Fibroblast of skin of back (primary cell): ENCODE data around the gene SSC4D. TPM values are rescaled to one million over a fixed set of nuclear protein-coding genes. Genes with fewer than 3 reads are reported as not detected.
"Not testable (repeated sequence)": the region's sequence is repeated elsewhere in the genome, so short reads cannot be mapped to it uniquely, and the experiment has no call there.

Experiments used
- DNase-seq: peaks from one replicate; pipeline ENCODE4 v3.0.0-alpha.2; 2013
- polyA plus RNA-seq, 2 experiments: library from polyadenylated mRNA; unstranded; fragments of 120-200 nt; gene quantifications; one replicate each; pipeline ENCODE4 v1.2.1, GENCODE V29; 2013; ENCODE audit not compliant: insufficient read length in 2 of 2

The SSC4D gene
- 0.45 TPM for polyA plus RNA-seq (2013, experiment 1 of 2; ENCODE audit: insufficient read length)
- polyA plus RNA-seq (2013, experiment 2 of 2; ENCODE audit: insufficient read length): 0.55 TPM

DNA sequence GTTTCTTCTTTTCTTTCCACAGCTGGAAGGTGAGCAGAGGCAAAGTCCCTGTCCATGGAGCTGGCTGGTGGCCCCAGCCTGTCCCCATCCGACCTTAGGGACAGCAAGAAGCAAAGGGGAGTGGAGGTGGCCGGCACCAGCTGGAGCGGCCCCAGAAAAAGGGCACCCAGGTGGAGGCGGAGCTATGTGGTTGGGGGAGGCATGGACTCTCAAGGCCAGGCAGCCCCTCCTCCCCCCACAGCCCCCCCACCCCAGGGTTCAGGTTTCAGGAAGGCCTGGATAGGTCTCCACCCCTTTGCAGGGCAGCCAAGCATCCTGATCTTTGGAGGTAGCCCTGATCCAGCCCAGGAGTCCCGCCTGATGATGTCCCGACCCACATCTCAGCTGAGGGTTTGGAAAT lies at the start of gene SSC4D:
Gene SSC4D, minus strand, starts transcription at position 161 of the 400 bp plus-strand sequence. CDS start 5,258 bp downstream, outside the sequence.
- DNase-seq: no peak

DNA sequence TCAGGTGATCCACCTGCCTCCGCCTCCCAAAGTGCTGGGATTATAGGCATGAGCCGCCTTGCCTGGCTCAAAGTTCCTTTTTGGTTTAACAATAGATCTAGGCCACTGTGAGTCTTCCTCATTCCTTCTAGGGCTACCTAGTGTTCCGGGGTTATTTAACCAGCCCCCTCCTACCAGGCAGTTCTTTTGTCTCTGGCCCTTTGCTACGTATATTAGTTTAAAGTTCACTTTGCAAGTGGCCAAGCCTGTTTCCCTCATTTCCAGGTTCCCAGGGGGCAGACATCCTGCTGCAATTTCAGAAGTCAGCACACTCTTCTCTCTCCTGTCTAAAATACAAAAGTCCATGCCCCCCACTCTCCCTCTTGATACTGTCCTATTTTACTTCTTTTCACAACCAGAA lies 49.0 kb upstream of the SSC4D start:
- not testable (repeated sequence) for DNase-seq

DNA sequence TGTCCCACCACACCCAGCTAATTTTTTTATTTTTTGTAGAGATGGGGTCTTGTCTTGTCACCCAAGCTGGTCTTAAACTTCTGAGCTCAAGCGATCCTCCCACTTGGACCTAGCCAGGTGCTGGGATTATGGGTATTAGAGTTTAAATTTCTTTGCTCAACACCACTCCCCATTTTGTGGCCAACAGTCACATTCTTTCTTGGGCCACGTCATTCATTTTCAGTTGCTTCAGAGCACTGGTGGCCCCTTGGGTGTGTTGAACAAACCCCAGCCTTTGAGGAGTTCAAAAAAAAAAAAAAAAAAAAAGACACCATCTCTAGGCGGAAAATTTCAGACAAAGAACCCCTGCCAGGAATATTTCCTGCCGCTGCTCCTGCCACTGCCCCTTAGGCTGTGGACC lies 47.5 kb upstream of the SSC4D start:
- not testable (repeated sequence) for DNase-seq

DNA sequence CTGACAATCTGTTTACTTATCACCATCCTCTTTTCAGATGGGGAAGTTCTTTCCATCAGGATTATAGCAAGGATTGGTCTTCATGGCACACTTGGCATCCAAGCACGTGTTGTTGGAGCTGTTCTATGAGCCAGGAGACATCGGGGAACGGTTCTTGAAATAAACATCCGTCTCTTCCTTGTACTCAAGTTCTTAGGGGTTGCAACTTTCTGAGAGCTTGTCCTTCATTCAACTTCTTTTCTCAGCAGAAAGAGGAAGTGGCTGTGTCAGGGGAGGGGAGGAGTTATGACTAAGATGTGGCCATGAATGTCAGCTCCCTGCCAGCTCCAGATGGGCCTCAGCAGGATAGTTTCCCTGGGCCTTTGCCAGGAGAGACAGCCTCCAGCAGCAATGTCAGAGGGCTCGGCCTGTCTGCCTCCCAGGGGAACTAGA lies 36.1 kb upstream of the SSC4D start:
- peak; percentile 30 for DNase-seq

GRCh38 chr7:76443846-76444245 lies 34.3 kb upstream of the SSC4D start:
- not testable (repeated sequence) for DNase-seq

GRCh38 chr7:76442664-76443446 lies 33.4 kb upstream of the SSC4D start:
- not testable (repeated sequence) for DNase-seq

GRCh38 chr7:76441792-76442191 lies 32.3 kb upstream of the SSC4D start:
- DNase-seq: not testable (repeated sequence)

GRCh38 chr7:76440404-76440803 lies 30.9 kb upstream of the SSC4D start:
- not testable (repeated sequence) for DNase-seq

- DNase-seq: not testable (repeated sequence)
Observed at GRCh38 chr7:76439120-76439888, 29.8 kb upstream of the SSC4D start.

DNA sequence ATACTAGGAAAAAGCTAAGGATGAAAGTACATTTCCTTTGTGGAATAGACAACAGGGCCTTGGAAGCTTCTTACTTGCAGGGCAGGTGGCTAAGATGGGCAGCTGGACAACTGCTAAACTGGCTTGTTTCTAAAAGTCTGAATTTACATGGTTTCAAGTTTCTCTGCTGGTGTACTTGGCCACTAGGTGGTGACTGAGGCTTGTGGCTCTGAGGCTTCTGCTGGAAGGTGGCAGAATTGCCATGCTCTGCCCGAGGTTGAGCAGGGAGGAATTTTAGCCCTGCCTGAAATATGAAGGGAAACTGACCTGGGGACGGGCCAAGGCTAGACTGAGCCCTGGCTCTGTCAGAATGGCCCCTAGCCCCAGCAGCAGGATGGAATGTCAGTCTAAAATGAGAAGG lies 28.4 kb upstream of the SSC4D start:
- DNase-seq: peak; percentile 83

DNA sequence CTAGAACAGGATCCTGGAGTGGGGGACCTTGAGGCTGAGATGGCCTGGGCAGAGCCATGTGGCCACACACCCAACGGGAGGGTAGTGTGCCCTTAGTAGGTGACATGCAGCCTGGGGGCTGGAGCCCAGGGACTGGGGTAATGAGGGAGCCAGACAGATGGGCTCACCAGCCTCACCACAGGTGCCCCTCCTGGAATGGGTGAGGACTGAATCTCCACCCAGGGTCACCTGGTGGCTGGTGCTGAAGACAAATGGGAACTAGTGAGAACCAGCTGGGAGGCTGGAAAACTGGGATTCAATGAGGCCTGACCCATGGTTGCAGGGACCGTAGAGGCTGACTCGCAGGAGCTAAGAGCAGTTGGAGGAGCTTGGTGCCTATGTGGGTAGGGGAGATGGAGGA lies 21.3 kb upstream of the SSC4D start:
- no peak for DNase-seq

DNA sequence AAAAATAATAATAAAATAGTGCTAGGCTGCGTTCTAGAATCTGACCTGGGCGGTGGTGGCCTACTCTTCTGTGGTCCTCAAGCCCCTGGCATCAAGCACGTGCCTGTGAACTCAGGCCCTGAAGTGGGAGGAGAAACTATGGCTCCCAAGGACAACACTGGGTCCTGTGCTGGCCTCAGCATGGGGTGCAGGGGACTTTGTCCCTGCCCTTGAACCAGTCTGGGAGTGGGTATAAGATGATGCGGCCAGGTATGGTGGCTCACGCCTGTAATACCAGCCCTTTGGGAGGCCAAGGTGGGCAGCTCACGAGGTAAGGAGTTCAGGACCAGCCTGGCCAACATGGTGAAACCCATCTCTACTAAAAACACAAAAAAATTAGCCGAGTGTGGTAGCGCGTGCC lies 20.7 kb upstream of the SSC4D start:
- no peak for DNase-seq

GRCh38 chr7:76428868-76429805 lies 19.6 kb upstream of the SSC4D start:
- DNase-seq: peak; percentile 40

DNA sequence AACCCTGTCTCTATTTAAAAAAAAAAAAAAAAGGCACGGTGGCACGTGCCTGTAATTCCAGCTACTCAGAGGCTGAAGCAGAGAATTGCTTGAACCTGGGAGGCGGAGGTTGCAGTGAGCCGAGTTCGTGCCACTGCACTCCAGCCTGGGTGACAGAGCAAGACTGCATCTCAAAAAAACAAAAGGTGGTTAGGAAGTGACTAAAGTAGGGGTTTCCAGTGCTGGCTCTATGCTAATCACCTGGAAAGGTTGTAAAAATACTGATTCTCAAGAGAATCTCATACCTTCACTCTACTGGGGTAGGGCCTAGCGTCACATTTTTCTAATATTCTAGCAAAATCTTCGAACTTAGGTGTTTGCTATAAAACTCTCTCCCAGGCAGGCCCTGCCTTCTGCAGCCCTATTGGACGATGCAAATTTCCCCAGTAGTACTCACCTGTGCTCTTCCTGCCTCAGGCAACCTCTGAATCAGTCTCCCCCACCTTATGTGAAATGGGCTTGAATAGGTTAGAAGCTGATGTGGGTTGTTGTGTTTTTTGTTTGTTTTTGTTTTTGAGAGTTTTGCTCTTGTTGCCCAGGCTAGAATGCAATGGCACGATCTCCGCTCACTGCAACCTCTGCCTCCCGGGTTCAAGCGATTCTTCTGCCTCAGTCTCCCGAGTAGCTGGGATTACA lies 18.8 kb upstream of the SSC4D start:
- DNase-seq: no peak

DNA sequence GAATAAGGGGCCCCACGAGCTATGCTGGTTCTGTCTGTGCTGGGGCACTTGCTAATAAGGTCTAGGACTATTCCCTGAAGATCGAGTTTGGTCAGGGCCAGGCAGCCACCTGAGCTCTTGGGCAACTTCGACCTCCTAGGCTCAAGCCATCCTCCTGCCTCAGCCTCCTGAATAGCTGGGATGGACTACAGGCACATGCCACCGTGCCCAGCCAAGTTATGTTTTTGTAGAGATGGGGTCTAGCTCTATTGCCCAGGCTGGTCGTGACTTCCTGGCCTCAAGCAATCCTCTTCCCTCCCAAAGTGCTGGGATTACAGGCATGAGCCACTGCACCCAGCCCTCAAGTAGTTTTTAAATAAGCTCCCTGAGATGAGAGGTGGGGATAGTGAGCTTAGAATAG lies 18.1 kb upstream of the SSC4D start:
- DNase-seq: no peak

DNA sequence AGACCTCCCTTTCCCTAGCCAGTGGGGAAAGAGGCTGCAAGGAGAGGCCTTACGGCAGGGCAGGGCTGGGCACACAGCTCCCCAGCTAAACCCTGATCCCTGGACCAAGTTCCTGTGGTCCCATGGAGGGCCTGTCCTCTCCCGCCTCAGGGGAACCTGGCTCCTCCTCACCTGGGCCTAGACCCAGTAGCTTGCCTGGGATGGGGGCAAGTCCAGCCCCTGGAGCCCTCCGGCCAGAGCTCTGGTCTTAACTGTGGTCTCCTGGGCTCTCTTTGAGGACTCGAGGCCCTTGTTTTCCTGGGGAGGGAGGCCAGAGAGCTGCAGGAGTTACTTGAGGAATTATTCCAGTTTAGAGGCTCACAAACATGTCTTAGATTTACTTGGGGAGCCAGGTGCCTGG lies 16.7 kb upstream of the SSC4D start:
- no peak for DNase-seq

- not testable (repeated sequence) for DNase-seq
Observed at GRCh38 chr7:76425558-76425957, 16.1 kb upstream of the SSC4D start.

- DNase-seq: no peak
Observed at GRCh38 chr7:76425156-76425555, 15.7 kb upstream of the SSC4D start.

DNA sequence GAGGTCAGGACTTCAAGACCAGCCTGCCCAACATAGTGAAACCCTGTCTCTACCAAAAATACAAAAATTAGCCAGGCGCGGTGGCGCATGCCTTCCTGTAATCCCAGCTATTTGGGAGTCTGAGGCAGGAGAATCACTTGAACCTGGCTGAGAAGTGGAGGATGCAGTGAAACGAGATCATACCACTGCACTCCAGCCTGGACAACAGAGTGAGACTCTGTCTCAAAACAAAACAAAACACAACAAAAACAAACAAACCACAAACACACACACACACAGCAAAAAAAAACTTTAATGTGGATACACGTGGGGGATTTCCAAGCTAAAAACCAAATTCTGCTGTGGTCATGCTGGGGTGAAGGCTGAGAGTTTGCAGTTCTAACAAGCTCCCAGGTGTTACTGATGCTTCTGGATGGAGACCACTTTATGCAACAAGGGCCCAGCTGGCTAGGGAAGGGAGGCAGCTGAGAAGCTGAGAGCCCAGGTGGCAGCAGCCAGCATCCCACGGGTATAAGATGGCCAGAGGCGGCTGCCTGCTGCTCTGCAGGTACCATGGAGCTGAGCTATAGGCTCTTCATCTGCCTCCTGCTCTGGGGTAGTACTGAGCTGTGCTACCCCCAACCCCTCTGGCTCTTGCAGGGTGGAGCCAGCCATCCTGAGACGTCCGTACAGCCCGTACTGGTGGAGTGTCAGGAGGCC lies 15.1 kb upstream of the SSC4D start, which contains the start of gene ZP3:
Gene ZP3, plus strand, starts transcription at position 538 of the 699 bp plus-strand sequence. Its CDS starts 15 bp downstream, at position 553.
- no peak for DNase-seq

- DNase-seq: no peak
Observed at GRCh38 chr7:76423666-76424412, 14.3 kb upstream of the SSC4D start.
